Fibroblast of lung (primary cell): ENCODE results near the gene DPH5. TPM values are rescaled to one million over a fixed set of nuclear protein-coding genes. Genes with fewer than 3 reads are reported as not detected.

Experiments
- DNase-seq, 2 donors: peaks; one replicate each; pipeline versions ENCODE4 v3.0.0 to v3.0.0-alpha.2; 2010; ENCODE audit warnings: low read depth in 2 of 2
- H2AFZ ChIP-seq: 2 replicates; pipeline ENCODE4 v1.5.1; 2012; ENCODE audit warnings: low read length, control low read depth, inconsistent platforms
- H3K27ac ChIP-seq: 2 replicates; pipeline ENCODE4 v1.5.1; 2011; ENCODE audit warnings: low read length, control low read depth; ENCODE audit not compliant: insufficient read depth
- H3K27me3 ChIP-seq: 2 replicates; pipeline ENCODE4 v1.5.1; 2011; ENCODE audit warnings: mild to moderate bottlenecking, low read length; ENCODE audit not compliant: control insufficient read depth, insufficient read depth
- H3K36me3 ChIP-seq: 2 replicates; pipeline ENCODE4 v1.5.1; 2011; ENCODE audit warnings: low read length; ENCODE audit not compliant: control insufficient read depth, insufficient read depth
- H3K4me1 ChIP-seq: 2 replicates; pipeline ENCODE4 v1.5.1; 2011; ENCODE audit warnings: low read length; ENCODE audit not compliant: control insufficient read depth, insufficient read depth; ENCODE audit errors: extremely low read depth
- H3K4me2 ChIP-seq: 2 replicates; pipeline ENCODE4 v1.5.1; 2011; ENCODE audit warnings: low read length, control low read depth; ENCODE audit not compliant: insufficient read depth; ENCODE audit errors: extremely low read depth
- H3K4me3 ChIP-seq, 4 experiments: fragments of 200-600 bp in 1 of 4; sonication (generic) in 1 of 4; replicated peaks in 1 of 4; 2 replicates each; pipeline ENCODE4 v1.5.1; 2011 to 2016; ENCODE audit warnings: low read length in 4 of 4, low read depth in 3 of 4, mild to moderate bottlenecking in 3 of 4, control low read depth in 2 of 4, inconsistent platforms in 1 of 4, mixed read lengths in 1 of 4; ENCODE audit not compliant: insufficient read depth in 1 of 4; ENCODE audit errors: control extremely low read depth in 1 of 4
- H3K79me2 ChIP-seq: 2 replicates; pipeline ENCODE4 v1.5.1; 2012; ENCODE audit warnings: mild to moderate bottlenecking, low read length, inconsistent platforms; ENCODE audit not compliant: control insufficient read depth, insufficient read depth
- H3K9ac ChIP-seq: 2 replicates; pipeline ENCODE4 v1.5.1; 2011; ENCODE audit warnings: mild to moderate bottlenecking, low read length, control low read depth; ENCODE audit not compliant: insufficient read depth
- H3K9me3 ChIP-seq: 2 replicates; pipeline ENCODE4 v1.5.1; 2012; ENCODE audit warnings: low read depth, low read length; ENCODE audit not compliant: control insufficient read depth, insufficient read depth
- H4K20me1 ChIP-seq: 2 replicates; pipeline ENCODE4 v1.5.1; 2011; ENCODE audit warnings: low read length; ENCODE audit not compliant: control insufficient read depth, insufficient read depth; ENCODE audit errors: extremely low read depth
- EZH2 ChIP-seq: IDR thresholded peaks from 2 replicates; pipeline ENCODE4 v1.5.1; 2012; ENCODE audit warnings: low read length, control low read depth, mild to moderate bottlenecking; ENCODE audit errors: missing control alignments
- polyA plus RNA-seq, 2 donors: library from polyadenylated mRNA; depleted of rRNA in 1 of 2; stranded (reverse) in 1 of 2; unstranded in 1 of 2; fragments of >200 nt; gene quantifications; 2 replicates each; pipeline ENCODE4 v1.2.1, GENCODE V29; 2011 to 2012; ENCODE audit warnings: missing spikeins in 1 of 2
- total RNA-seq: library from RNA; depleted of rRNA; stranded (reverse); fragments of >200 nt; gene quantifications from 2 replicates; pipeline ENCODE4 v1.2.1, GENCODE V29; 2014
- TF ChIP-seq, protein P1 (sequence below), 2 donors: IDR thresholded peaks in 1 of 2; conservative IDR thresholded peaks in 1 of 2; 1 replicate in 1 of 2; 2 replicates in 1 of 2; pipeline ENCODE4 v1.5.1; 2011 to 2012; ENCODE audit warnings: low read length in 2 of 2, control low read depth in 1 of 2, inconsistent platforms in 1 of 2, low read depth in 1 of 2, mild to moderate bottlenecking in 1 of 2

The DPH5 gene
- total and polyA plus RNA-seq, 2 donors (not counting 1 experiment from before 2014, with no cell fraction given) = 39.8 to 40.8 TPM

DNA sequence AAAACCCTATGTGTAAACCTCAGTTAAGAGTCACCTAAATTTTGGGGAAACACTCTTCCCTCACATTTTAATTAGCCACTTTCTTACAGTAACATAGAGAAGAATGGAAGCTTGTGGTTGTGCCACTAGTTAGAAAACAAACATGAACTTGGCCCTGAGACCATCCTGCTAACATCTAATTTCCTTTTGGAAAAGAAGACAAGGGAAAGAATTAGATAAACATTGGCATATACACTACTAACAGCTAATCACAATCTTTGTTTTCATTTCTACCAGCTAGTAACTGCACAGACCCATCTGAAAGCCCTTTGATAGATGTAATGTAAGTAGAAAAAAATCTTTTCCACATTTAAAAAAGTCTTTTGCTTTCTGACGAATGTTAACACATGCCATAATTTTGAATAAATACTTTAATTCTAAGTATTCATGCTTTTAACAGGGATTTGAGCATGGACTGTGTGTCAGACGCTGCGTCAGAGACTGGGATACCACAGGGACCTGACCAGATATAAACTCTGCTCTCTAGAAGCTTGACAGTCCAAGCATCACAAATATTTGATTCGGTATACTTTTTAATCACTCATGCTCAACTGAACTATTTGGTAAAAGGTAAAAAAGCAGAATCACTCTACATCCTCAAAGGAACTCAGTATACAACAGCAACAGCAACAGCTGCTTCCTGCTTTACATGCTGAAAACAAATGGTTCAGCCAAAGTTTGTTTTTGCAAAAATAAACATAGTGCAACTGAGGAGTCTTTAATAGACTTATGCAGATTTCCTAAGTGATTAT lies 30.2 kb downstream of the DPH5 start:
- Histone ChIP-seq H3K4me2 (peak overlapping the region; percentile 27), H3K9me3 (no peaks in the 10 kb centered on the region), H3K36me3 (no peaks in the 10 kb centered on the region), H4K20me1 (no peaks in the 10 kb centered on the region), H2AFZ (no peak overlapping the region), H3K4me1 (no peaks in the 10 kb centered on the region), H3K4me3 (no peak overlapping the region), H3K9ac (no peak overlapping the region), H3K27me3 (no peaks in the 10 kb centered on the region), H3K27ac (no peak overlapping the region), H3K79me2 (no peaks in the 10 kb centered on the region)
- TF ChIP-seq, protein P1, sequence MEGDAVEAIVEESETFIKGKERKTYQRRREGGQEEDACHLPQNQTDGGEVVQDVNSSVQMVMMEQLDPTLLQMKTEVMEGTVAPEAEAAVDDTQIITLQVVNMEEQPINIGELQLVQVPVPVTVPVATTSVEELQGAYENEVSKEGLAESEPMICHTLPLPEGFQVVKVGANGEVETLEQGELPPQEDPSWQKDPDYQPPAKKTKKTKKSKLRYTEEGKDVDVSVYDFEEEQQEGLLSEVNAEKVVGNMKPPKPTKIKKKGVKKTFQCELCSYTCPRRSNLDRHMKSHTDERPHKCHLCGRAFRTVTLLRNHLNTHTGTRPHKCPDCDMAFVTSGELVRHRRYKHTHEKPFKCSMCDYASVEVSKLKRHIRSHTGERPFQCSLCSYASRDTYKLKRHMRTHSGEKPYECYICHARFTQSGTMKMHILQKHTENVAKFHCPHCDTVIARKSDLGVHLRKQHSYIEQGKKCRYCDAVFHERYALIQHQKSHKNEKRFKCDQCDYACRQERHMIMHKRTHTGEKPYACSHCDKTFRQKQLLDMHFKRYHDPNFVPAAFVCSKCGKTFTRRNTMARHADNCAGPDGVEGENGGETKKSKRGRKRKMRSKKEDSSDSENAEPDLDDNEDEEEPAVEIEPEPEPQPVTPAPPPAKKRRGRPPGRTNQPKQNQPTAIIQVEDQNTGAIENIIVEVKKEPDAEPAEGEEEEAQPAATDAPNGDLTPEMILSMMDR (conservative IDR thresholded peaks at IDR 0.05 in 1 of 2, IDR thresholded peaks at IDR 0.05 in 1 of 2; ENCODE audit: low read depth in 1 of 2, low read length in 2 of 2) = no peak
- no peak for TF ChIP-seq EZH2
- DNase-seq = peak in 1 of 2 donors; percentile 53

- H3K9ac ChIP-seq = no peak overlapping the region
- H3K36me3 ChIP-seq = no peaks in the 10 kb centered on the region
- no peak overlapping the region for H2AFZ ChIP-seq
- H3K9me3 ChIP-seq = no peaks in the 10 kb centered on the region
- H4K20me1 ChIP-seq = no peaks in the 10 kb centered on the region
- no peak for TF ChIP-seq EZH2
- TF ChIP-seq, protein P1 (conservative IDR thresholded peaks at IDR 0.05 in 1 of 2, IDR thresholded peaks at IDR 0.05 in 1 of 2; ENCODE audit: low read depth in 1 of 2, low read length in 2 of 2) = no peak
- no peak overlapping the region for H3K27ac ChIP-seq
- H3K27me3 ChIP-seq = no peaks in the 10 kb centered on the region
- no peak overlapping the region for H3K4me3 ChIP-seq
- no peak overlapping the region for H3K4me2 ChIP-seq
- H3K4me1 ChIP-seq = peaks cover 9% of the 10 kb centered on the region
- peak; percentile 88 to 93 for DNase-seq
- H3K79me2 ChIP-seq = no peaks in the 10 kb centered on the region
These were observed 36.1 kb downstream of the DPH5 start for GRCh38 chr1:100989306-100990077.

DNA sequence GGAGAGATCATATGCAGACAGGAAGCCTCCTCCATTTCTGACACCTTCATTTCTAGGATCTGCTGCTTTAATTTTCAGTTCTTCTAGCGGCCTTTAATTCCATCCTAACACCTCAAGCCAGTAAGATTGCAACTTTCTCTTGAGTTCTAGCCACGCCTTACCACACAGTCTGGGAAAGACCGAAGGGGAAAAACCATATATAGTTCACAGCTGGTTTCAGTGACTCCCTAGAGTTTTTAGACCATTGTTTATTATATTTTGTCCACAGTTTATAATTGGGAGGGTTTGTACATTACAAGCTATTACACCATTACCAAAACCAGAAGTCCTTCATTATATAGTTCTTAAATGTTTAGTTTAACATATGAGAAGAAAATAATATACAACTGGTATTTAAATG lies 37.5 kb downstream of the DPH5 start:
- H3K4me2 ChIP-seq = no peak overlapping the region
- DNase-seq = peak in 1 of 2 donors; percentile 95
- H4K20me1 ChIP-seq = no peaks in the 10 kb centered on the region
- no peak overlapping the region for H3K27ac ChIP-seq
- H3K9me3 ChIP-seq = no peaks in the 10 kb centered on the region
- H3K79me2 ChIP-seq = no peaks in the 10 kb centered on the region
- H3K9ac ChIP-seq = no peak overlapping the region
- H3K36me3 ChIP-seq = no peaks in the 10 kb centered on the region
- no peak overlapping the region for H2AFZ ChIP-seq
- H3K4me3 ChIP-seq = no peak overlapping the region
- peaks cover 9% of the 10 kb centered on the region for H3K4me1 ChIP-seq
- H3K27me3 ChIP-seq = no peaks in the 10 kb centered on the region
- TF ChIP-seq, protein P1 (conservative IDR thresholded peaks at IDR 0.05 in 1 of 2, IDR thresholded peaks at IDR 0.05 in 1 of 2; ENCODE audit: low read depth in 1 of 2, low read length in 2 of 2) = no peak
- no peak for TF ChIP-seq EZH2
